NOMO-1 (cell line): ENCODE measurements around the gene RABL2A.
"Not testable (repeated sequence)": the region's sequence is repeated elsewhere in the genome, so short reads cannot be mapped to it uniquely, and the experiment has no call there.

Source experiments
- DNase-seq, 2 experiments: peaks; one replicate each; lab custom pipeline; 2025; ENCODE audit not compliant: unreplicated experiment in 2 of 2; lab: John Stamatoyannopoulos, UW

RABL2A gene

GRCh38 chr2:113606036-113606435 is 21.0 kb upstream of the RABL2A start:
- not testable (repeated sequence) for DNase-seq

- DNase-seq, result not testable (repeated sequence)
Measured at GRCh38 chr2:113609822-113610221, 17.2 kb upstream of the RABL2A start.

- DNase-seq, result not testable (repeated sequence)
Measured at GRCh38 chr2:113621002-113621401, 6.1 kb upstream of the RABL2A start.

GRCh38 chr2:113625906-113626305 is 1.2 kb upstream of the RABL2A start:
- DNase-seq, result not testable (repeated sequence)

- DNase-seq, result not testable (repeated sequence)
Measured at GRCh38 chr2:113632849-113633345, 5.8 kb downstream of the RABL2A start.

- DNase-seq, result not testable (repeated sequence)
Measured at GRCh38 chr2:113635358-113635757, 8.3 kb downstream of the RABL2A start.

- not testable (repeated sequence) for DNase-seq
Measured at GRCh38 chr2:113636226-113636625, 9.2 kb downstream of the RABL2A start.

GRCh38 chr2:113638084-113638483 is 11.0 kb downstream of the RABL2A start:
- not testable (repeated sequence) for DNase-seq

- DNase-seq, result not testable (repeated sequence)
Measured at GRCh38 chr2:113646217-113646616, 19.2 kb downstream of the RABL2A start.

- DNase-seq, result not testable (repeated sequence)
Measured at GRCh38 chr2:113650834-113651815, 24.1 kb downstream of the RABL2A start.

GRCh38 chr2:113652599-113652998 is 25.5 kb downstream of the RABL2A start:
- DNase-seq, result not testable (repeated sequence)

GRCh38 chr2:113656031-113656624 is 29.1 kb downstream of the RABL2A start:
- DNase-seq, result not testable (repeated sequence)

- not testable (repeated sequence) for DNase-seq
Measured at GRCh38 chr2:113657735-113658134, 30.7 kb downstream of the RABL2A start.

- DNase-seq, result not testable (repeated sequence)
Measured at GRCh38 chr2:113663285-113664060, 36.4 kb downstream of the RABL2A start.

- DNase-seq, result not testable (repeated sequence)
Measured at GRCh38 chr2:113664761-113665533, 37.9 kb downstream of the RABL2A start.

- not testable (repeated sequence) for DNase-seq
Measured at GRCh38 chr2:113669013-113669412, 41.9 kb downstream of the RABL2A start.

GRCh38 chr2:113672326-113672932 is 45.4 kb downstream of the RABL2A start:
- no peak for DNase-seq

- DNase-seq, result no peak
Measured at GRCh38 chr2:113675875-113676274, 48.8 kb downstream of the RABL2A start.

GRCh38 chr2:113676623-113677266 is 49.7 kb downstream of the RABL2A start:
- DNase-seq, result no peak
